ENCODE data around the gene POU2F3.
"Not testable (repeated sequence)": the region's sequence is repeated elsewhere in the genome, so short reads cannot be mapped to it uniquely, and the experiment has no call there.

The POU2F3 gene

DNA sequence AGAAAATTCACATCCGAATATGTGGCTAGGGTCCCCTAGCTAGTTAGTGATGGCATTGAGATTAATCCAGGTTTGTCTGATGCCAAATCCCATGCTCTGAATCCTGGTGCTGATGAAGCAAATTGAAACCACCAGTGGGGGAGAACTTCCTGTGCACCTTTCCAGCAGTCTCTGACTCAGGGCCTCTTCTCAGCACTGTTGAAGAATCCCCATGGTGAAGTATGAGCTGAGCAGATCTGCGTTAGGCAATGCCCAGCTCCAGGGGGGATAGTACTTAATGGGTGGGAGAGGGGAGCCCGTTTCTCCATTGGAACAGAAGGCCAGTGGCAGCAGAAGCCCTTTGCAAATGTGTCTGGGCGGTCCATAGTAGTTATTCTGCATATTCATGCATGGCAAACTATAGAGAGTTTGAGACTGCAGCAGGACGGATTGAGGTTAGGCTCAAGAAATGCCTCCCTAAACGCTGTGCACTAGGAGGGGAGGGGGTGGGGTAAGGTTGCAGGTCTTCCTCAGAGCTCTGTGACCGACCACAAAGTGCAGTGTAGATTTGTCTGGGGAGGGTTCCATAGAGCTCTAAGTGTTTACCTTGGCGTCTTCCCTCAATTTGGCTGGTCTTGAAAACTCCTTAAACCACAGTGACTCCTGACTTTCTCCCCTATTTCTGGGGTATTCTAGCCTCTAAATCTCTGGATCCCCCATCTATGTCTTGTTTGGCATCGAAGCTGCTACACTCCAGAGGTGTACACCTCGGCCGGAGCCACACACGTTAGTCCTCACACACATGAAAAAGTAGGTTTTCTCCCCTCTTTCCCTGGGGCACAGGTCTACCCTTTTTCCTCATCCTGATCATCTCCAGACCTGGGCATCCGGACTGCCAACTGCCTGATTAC, 4.8 kb downstream of the POU2F3 start:
- no peak overlapping the region for H3K4me3 Mint-ChIP-seq
- H3K9me3 Mint-ChIP-seq: peaks cover 0 to 3% of the 10 kb centered on the region in 2 donors
- H3K4me1 Mint-ChIP-seq: peaks cover 30 to 51% of the 10 kb centered on the region in 2 donors
- no peaks in the 10 kb centered on the region for H3K36me3 Mint-ChIP-seq
- H3K27ac Mint-ChIP-seq: no peak overlapping the region
- DNase-seq (no peak), ATAC-seq (replicated peaks) (no peak)
- H3K27me3 Mint-ChIP-seq: peaks cover 65 to 75% of the 10 kb centered on the region in 2 donors

GRCh38 chr11:120245434-120245833, 5.5 kb downstream of the POU2F3 start:
- H3K27ac Mint-ChIP-seq: no peak overlapping the region
- H3K4me1 Mint-ChIP-seq: peaks cover 33 to 55% of the 10 kb centered on the region in 2 donors
- DNase-seq (no peak), ATAC-seq (replicated peaks) (no peak)
- H3K27me3 Mint-ChIP-seq: peaks cover 70 to 76% of the 10 kb centered on the region in 2 donors
- H3K4me3 Mint-ChIP-seq: no peak overlapping the region
- H3K9me3 Mint-ChIP-seq: peaks cover 0 to 3% of the 10 kb centered on the region in 2 donors
- no peaks in the 10 kb centered on the region for H3K36me3 Mint-ChIP-seq

- ATAC-seq (replicated peaks) (peak; percentile 93 to 94), DNase-seq (peak; percentile 23)
- Mint-ChIP-seq H3K36me3 (no peaks in the 10 kb centered on the region), H3K4me1 (peaks cover 33 to 53% of the 10 kb centered on the region in 2 donors), H3K27me3 (peaks cover 64 to 67% of the 10 kb centered on the region in 2 donors), H3K9me3 (peaks cover 0 to 3% of the 10 kb centered on the region in 2 donors), H3K4me3 (peak overlapping the region; percentile 63 to 72), H3K27ac (peak overlapping the region; percentile 88)
These were observed 8.8 kb downstream of the POU2F3 start for GRCh38 chr11:120248551-120249278.

DNA sequence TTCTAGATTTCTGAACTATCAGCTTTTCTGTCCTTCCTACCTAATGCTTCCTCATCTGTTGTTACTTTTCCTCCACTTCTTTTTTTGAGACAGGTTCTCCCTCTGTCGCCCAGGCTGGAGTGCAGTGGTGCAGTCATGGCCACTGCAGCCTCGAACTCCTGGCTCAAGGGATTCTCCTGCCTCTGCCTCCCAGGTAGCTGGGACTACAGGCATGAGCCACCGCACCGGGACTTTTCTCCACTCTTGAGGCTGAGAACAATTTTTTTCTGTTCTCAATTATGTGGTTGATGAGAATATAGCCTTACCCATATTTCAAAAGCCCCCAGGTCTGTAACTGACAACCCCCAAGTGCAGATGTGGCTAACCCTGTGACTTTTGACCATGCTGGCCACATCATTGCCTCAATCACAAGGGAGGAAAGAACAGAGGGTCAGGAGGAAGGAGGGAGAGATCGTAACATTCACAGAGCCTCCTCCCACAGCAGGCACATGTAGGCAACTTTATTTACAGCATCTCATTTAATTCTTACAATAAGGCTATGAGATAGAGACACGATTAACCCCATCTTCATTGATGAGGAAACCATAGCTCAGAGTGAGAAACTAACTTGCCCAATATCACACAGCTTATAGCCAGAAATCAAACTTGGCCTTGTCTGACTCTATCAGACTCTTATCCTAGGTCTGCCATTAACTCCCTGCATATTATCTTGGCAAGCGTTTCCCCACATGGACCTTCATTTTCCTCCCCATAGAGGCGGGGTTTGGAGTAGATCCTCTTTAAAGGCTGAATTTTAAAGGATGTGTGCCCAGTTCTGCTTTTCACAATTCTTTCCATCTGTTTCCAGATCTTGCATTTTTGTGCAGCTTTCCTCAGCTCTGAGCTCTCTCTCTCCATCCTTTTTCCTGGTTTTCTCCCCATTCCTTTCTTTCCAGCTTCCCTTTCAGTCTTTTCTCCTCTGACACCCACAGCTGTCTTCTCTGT, 9.6 kb downstream of the POU2F3 start:
- Mint-ChIP-seq H3K27ac (peak overlapping the region; percentile 88), H3K4me3 (peak overlapping the region in 1 of 2 donors; percentile 9), H3K27me3 (peaks cover 66 to 71% of the 10 kb centered on the region in 2 donors), H3K4me1 (peaks cover 32 to 55% of the 10 kb centered on the region in 2 donors), H3K36me3 (no peaks in the 10 kb centered on the region), H3K9me3 (peaks cover 0 to 3% of the 10 kb centered on the region in 2 donors)
- DNase-seq (no peak), ATAC-seq (replicated peaks) (peak; percentile 3 to 5)

DNA sequence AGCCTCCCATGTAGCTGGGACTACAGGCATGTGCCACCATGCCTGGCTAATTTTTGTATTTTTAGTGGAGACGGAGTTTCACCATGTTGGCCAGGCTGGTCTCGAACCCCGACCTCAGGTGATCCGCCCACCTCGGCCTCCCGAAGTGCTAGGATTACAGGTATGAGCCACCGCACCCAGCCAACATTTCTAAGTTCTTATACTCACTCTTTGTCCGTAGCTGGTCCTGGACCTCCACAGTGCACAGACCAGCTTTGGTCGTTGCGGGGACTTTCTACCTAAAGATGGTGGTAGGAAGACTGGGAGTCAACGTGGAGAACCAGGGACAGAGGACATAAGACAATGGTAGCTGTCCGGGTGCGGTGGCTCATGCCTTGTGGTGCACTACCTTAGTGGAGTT, 13.4 kb downstream of the POU2F3 start:
- not testable (repeated sequence) for H3K27ac Mint-ChIP-seq; H3K36me3 Mint-ChIP-seq; H3K4me3 Mint-ChIP-seq; ATAC-seq (replicated peaks); DNase-seq; H3K9me3 Mint-ChIP-seq
- Mint-ChIP-seq H3K4me1 (peaks cover 18 to 36% of the 10 kb centered on the region in 2 donors), H3K27me3 (peaks cover 72 to 78% of the 10 kb centered on the region in 2 donors)

- peaks cover 74 to 79% of the 10 kb centered on the region in 2 donors for H3K27me3 Mint-ChIP-seq
- H3K9me3 Mint-ChIP-seq: no peaks in the 10 kb centered on the region
- H3K36me3 Mint-ChIP-seq: no peaks in the 10 kb centered on the region
- peak; percentile 43 to 56 for ATAC-seq (replicated peaks)
- H3K4me3 Mint-ChIP-seq: peak overlapping the region; percentile 22 to 42
- DNase-seq: no peak
- H3K4me1 Mint-ChIP-seq: peaks cover 9 to 20% of the 10 kb centered on the region in 2 donors
- no peak overlapping the region for H3K27ac Mint-ChIP-seq
These were observed 15.0 kb downstream of the POU2F3 start for GRCh38 chr11:120254788-120255518.

DNA sequence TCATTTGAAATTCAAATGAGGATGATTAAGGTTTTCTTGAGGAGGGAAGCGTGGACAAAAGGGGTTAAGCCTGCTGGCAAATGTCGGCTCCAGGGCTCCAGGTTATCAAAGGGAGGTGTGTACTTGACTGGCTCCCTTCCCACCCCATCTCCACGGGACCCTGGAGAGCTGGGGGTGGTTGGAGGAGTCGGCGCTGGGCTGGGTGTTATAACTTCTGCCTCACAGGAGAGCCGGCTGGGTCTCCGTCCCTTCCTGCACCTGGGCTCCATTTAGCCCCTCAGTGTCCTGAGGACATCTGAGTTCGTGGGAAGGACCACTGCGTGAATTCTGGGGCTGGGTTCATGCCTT, 15.6 kb downstream of the POU2F3 start:
- Mint-ChIP-seq H3K9me3 (no peaks in the 10 kb centered on the region), H3K27ac (no peak overlapping the region), H3K4me3 (peak overlapping the region; percentile 22 to 42), H3K27me3 (peaks cover 73 to 77% of the 10 kb centered on the region in 2 donors), H3K4me1 (peaks cover 5 to 16% of the 10 kb centered on the region in 2 donors), H3K36me3 (no peaks in the 10 kb centered on the region)
- peak; percentile 20 to 25 for ATAC-seq (replicated peaks)
- no peak for DNase-seq

GRCh38 chr11:120256178-120256577, 16.2 kb downstream of the POU2F3 start:
- H3K36me3 Mint-ChIP-seq: no peaks in the 10 kb centered on the region
- H3K4me3 Mint-ChIP-seq: no peak overlapping the region
- H3K27ac Mint-ChIP-seq: no peak overlapping the region
- no peak for ATAC-seq (replicated peaks)
- DNase-seq: no peak
- H3K9me3 Mint-ChIP-seq: no peaks in the 10 kb centered on the region
- peaks cover 77 to 80% of the 10 kb centered on the region in 2 donors for H3K27me3 Mint-ChIP-seq
- peaks cover 5 to 16% of the 10 kb centered on the region in 2 donors for H3K4me1 Mint-ChIP-seq

- Mint-ChIP-seq H3K4me3 (no peak overlapping the region), H3K9me3 (no peaks in the 10 kb centered on the region), H3K27me3 (peaks cover 80 to 81% of the 10 kb centered on the region in 2 donors), H3K4me1 (peaks cover 5 to 16% of the 10 kb centered on the region in 2 donors), H3K27ac (no peak overlapping the region), H3K36me3 (no peaks in the 10 kb centered on the region)
- no peak for DNase-seq
- ATAC-seq (replicated peaks): no peak
These were observed 16.8 kb downstream of the POU2F3 start for GRCh38 chr11:120256779-120257178.

- H3K27ac Mint-ChIP-seq: no peak overlapping the region
- no peak overlapping the region for H3K4me3 Mint-ChIP-seq
- H3K9me3 Mint-ChIP-seq: no peaks in the 10 kb centered on the region
- H3K36me3 Mint-ChIP-seq: no peaks in the 10 kb centered on the region
- H3K27me3 Mint-ChIP-seq: peaks cover 74 to 76% of the 10 kb centered on the region in 2 donors
- DNase-seq (no peak), ATAC-seq (replicated peaks) (no peak)
- peaks cover 5 to 16% of the 10 kb centered on the region in 2 donors for H3K4me1 Mint-ChIP-seq
These were observed 17.4 kb downstream of the POU2F3 start for GRCh38 chr11:120257346-120257745.

GRCh38 chr11:120258661-120259060, 18.7 kb downstream of the POU2F3 start:
- H3K27me3 Mint-ChIP-seq: peaks cover 72 to 75% of the 10 kb centered on the region in 2 donors
- no peaks in the 10 kb centered on the region for H3K9me3 Mint-ChIP-seq
- no peak for DNase-seq
- no peak for ATAC-seq (replicated peaks)
- H3K4me3 Mint-ChIP-seq: no peak overlapping the region
- peaks cover 5 to 16% of the 10 kb centered on the region in 2 donors for H3K4me1 Mint-ChIP-seq
- no peak overlapping the region for H3K27ac Mint-ChIP-seq
- no peaks in the 10 kb centered on the region for H3K36me3 Mint-ChIP-seq

GRCh38 chr11:120259241-120259640, 19.3 kb downstream of the POU2F3 start:
- H3K36me3 Mint-ChIP-seq: no peaks in the 10 kb centered on the region
- no peaks in the 10 kb centered on the region for H3K9me3 Mint-ChIP-seq
- peaks cover 67 to 71% of the 10 kb centered on the region in 2 donors for H3K27me3 Mint-ChIP-seq
- peaks cover 5 to 15% of the 10 kb centered on the region in 2 donors for H3K4me1 Mint-ChIP-seq
- H3K4me3 Mint-ChIP-seq: no peak overlapping the region
- no peak for DNase-seq
- ATAC-seq (replicated peaks): no peak
- no peak overlapping the region for H3K27ac Mint-ChIP-seq

DNA sequence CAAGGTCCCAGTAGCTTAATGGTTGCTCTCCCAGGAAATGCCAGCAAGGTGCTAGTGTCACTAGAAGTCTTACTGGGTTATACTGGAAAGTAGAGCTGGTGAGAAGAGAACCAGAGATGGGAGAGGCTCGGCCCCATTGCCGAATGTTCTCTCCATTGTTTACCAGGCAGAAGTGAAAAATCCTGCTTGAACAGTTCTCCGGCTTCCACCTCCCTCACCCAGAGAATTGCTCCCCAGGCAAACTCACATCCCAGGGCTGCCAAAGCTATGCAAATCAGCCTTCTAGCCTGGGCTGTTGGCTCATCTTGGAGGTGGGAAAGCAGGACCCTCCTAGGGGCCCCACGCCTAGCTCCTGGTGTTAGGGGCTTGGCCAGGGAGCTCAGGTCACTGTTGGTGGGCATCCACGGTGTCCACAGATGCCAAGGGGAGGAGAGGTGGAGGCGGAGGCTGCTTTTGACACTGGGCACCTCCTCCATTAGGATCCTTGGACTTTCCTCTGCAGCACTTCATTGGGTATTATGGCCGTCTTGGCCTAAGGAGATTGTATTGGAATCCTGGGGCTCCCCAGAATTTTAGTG, 20.1 kb downstream of the POU2F3 start:
- Mint-ChIP-seq H3K36me3 (no peaks in the 10 kb centered on the region), H3K27ac (no peak overlapping the region), H3K9me3 (no peaks in the 10 kb centered on the region), H3K4me1 (peaks cover 4 to 7% of the 10 kb centered on the region in 2 donors), H3K27me3 (peaks cover 63 to 66% of the 10 kb centered on the region in 2 donors), H3K4me3 (no peak overlapping the region)
- no peak for ATAC-seq (replicated peaks)
- DNase-seq: no peak

Measured in stimulated activated naive B cell treated with anti-CD40 and anti-IgM and Interleukin-4, amounts not matched to agents 10 μg/mL and 1 μg/mL and 100 μg/mL, for 72 hours (primary cell).